SIG-M5 (cell line): ENCODE results near the gene CEP120.
"Not testable (repeated sequence)": the region's sequence is repeated elsewhere in the genome, so short reads cannot be mapped to it uniquely, and the experiment has no call there.

Experiments used
- DNase-seq: peaks from one replicate; lab custom pipeline; 2025; lab: John Stamatoyannopoulos, UW

CEP120 gene

GRCh38 chr5:123387313-123387712 is 35.9 kb downstream of the CEP120 start:
- DNase-seq, result no peak

DNA sequence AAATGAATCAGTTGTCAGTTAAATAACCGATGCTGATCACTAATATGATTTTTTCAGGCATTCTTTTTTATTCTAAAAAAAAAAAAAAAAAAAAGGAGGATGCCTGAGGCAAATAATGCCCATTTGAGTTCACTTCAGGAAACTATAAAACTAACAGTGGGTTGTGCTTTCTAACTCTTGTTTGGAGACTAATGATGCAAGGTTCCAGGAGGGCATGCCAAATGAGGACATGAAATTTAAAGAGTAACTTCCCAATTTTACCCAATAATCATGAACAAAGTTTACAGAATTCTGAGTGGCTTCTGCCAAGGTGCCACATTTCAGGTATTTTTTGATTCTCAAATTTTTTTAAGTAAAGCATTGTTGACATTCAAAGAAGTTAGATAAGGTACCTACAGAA is 41.0 kb downstream of the CEP120 start:
- no peak for DNase-seq

GRCh38 chr5:123371575-123372179 is 51.5 kb downstream of the CEP120 start:
- DNase-seq, result no peak

DNA sequence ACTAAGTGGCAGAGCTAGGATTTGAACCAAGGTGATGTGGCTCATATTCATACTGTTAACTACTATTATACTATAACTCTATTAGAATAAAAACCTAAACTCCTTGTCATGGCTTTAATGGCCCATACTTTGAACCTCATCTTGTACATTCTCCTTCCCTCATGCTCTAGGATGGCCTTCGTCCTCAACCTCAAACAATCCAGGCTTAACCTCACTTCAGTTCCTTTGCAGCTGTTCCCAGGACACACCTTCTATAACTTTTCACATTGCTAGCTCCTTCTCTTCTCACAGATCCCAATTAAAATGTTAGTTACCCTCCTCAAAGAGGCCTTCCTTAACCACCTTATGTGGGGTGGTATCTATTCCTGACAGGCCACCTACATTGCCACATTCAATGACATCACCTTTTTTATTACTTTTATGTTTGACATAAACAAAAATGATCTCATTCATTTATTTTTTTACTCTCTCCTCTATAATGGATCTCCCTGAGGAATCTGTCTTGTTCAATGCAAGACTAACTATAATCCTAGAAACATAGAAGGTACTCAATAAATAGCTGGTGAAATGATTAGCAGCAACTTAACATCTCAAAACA is 53.7 kb downstream of the CEP120 start:
- DNase-seq, result no peak

- DNase-seq, result no peak
These were observed 55.5 kb downstream of the CEP120 start for GRCh38 chr5:123367739-123368138.

DNA sequence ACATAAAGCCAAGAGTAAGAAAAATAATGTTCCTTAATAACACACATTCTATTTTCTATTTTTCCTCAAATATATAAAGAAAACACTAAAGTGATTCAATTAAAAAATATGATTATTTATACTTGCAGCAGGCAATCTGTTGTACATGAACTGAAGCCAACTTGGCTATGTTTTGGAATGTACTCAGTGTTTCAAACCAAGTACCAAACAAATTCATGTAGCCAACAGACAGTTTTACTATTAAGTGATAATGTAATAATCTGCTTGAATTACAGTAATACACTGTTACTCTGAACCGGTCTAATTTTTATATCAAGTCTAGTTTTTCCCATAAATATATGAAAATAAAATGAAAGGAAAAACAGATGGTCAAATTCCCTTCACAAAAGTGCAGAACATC is 58.0 kb downstream of the CEP120 start:
- no peak for DNase-seq

DNA sequence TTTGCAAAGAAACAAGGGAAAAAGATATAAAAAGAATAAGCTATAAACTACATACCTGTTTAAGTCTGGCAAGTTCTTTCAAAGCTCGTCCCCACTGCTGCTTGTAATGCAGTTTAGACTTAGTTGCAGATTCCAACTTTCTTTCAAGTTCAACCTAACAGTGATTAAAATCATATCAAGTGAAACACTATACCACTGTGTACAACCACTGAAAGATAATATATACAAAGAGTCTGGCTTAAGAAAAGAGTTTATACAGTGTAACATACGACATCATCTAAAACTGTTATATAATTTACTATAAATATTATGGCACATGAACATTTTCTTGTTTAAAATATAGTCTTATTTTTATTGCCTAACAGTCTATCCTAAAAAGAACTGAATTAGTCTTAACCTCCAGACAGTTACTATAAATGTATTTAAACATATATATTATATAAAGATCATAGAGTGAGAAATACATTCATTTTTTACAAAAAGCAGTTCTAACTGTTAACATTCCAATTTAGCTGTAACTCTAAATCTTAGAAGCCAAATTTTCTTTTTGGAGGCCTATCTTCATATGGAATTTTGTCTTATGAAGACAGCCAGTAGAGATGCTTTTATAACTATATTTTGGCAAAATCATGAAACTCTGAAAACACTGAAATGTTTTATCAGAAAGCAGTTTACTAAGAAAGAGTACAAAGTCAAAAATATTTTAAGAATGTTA is 58.6 kb downstream of the CEP120 start:
- no peak for DNase-seq

- DNase-seq, result no peak
These were observed 62.3 kb downstream of the CEP120 start for GRCh38 chr5:123360910-123361309.

- DNase-seq, result no peak
These were observed 63.0 kb downstream of the CEP120 start for GRCh38 chr5:123360201-123360571.

- no peak for DNase-seq
These were observed 63.6 kb downstream of the CEP120 start for GRCh38 chr5:123359454-123360200.

DNA sequence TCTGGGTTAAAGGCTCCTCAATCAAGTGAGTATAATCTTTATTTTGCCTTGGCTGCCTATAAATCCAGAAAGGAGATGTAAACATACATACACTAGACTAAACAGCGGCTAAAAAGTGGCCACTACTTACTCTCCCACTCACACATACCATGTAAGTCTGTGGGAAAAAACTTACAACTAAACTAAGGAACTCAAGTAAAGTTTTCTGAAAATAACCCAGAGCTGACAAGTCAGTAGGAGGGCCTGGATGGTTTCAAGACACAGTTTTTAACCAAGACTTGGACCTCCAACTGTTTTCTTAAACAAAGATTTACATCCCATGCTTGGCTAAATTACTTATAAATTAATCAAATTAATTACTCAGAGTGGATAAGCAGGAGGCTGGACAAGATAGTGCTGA is 64.5 kb downstream of the CEP120 start:
- DNase-seq, result no peak

DNA sequence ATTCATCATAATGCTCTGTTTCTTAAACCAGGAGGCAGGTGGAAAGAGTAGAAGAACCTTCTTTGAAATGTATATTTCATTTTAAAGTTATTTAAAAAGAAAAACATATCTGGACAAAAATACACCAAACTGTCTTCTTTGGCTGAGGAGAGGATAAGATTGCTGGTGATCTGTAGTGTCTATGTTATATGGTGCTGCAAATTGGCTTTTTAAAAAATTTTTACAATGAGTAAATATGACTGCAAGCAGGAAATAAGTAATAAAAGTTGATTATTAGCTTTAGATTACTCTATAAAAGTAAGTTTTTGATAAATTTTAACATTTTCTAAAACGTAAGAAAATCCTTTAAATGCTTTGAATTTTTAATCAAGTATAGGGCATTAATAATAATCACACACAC is 64.9 kb downstream of the CEP120 start:
- no peak for DNase-seq

GRCh38 chr5:123351820-123352219 is 71.4 kb downstream of the CEP120 start:
- no peak for DNase-seq

DNA sequence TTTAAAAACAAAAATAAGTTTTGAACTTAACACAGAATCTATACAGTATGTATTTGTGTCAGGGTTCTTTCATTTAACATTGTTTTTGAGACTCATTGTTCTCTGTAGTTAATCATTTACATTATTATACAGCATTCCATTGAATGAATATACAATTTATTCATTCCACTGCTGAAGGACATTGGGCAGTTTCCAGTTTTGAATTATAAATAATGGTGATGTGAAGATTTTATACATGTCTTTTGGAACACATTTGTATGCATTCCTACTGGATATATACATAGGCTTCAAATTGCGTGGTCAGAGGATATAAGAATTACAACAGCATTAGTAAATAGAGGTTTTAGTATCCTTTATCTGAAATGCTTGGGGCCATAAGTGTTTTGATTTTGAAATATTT is 72.0 kb downstream of the CEP120 start:
- no peak for DNase-seq

GRCh38 chr5:123350742-123351141 is 72.5 kb downstream of the CEP120 start:
- DNase-seq, result no peak

DNA sequence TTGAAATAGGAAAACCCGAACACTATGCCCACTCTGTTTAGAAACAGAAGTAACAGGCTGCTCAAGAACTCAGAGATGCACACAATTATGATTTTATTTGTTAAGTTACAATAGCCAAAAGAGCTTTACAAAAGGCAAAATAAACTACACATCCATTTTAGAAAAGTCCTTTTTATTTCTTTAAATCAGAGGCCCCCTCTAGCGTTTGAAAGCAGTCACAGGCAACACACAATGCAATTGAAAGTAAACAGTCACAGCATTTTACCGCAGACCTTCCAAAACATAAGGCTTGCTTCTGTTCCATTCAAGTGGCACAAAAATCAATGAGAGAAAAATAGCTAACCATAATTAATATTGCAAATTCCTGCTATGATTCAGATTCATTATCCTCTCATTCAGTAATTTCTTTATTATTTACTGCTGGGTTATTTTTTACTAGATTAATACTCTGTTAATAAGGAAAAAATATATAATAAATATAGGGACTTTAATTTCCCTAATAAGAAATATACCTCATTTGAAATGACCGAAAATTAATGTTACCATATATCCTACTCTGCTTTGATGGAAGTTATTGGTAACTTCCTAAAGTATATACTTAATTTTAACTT is 78.3 kb downstream of the CEP120 start:
- DNase-seq, result no peak

DNA sequence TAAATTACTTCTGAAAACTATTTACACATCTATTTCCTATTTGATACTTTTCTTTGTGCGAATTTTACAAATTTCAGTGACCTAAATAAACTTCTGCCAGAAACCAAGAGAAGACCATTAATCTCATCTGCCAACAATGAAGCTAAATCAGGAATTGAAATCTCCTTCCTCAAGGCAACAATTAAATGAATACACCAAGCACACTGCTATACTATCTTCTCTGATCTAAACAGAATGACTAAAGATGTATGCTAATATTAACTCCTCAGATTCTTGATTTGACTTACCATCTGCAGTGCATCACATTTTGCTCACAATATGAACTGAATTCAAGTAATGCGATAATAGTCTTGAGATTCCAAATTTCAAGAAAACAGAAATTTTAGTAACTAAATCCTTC is 82.3 kb downstream of the CEP120 start:
- no peak for DNase-seq

DNA sequence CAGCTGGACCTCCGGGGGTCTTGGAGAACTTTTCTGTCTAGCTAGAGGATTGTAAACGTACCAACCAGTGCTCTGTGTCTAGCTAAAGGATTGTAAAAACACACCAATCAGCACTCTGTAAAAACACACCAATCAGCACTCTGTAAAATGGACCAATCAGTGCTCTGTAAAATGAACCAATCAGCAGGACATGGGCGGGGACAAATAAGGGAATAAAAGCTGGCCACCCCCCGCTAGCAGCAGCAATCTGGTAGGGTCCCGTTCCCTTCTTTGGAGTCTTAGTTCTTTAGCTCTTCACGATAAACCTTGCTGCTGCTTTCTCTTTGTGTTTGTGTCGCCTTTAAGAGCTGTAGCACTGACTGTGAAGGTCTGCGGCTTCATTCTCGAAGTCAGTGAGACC is 114.8 kb downstream of the CEP120 start:
- not testable (repeated sequence) for DNase-seq

DNA sequence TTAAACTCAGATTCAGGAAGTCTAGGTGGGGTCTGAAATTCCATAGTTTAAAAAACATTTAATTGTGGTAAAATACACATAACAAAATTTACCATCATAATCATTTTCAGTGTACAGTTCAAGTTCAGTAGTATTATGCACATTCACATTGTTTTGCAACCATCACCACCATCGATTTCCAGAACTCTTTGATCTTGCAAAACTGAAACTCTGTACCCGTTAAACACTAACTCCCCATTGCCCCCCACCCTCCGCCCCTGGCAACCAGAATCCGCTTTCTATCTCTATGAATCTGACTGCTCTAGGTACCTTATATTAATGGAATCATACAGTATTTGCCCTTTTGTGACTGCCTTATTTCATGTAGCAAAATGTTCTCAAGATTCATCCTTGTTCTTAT is 117.5 kb downstream of the CEP120 start:
- DNase-seq, result no peak

DNA sequence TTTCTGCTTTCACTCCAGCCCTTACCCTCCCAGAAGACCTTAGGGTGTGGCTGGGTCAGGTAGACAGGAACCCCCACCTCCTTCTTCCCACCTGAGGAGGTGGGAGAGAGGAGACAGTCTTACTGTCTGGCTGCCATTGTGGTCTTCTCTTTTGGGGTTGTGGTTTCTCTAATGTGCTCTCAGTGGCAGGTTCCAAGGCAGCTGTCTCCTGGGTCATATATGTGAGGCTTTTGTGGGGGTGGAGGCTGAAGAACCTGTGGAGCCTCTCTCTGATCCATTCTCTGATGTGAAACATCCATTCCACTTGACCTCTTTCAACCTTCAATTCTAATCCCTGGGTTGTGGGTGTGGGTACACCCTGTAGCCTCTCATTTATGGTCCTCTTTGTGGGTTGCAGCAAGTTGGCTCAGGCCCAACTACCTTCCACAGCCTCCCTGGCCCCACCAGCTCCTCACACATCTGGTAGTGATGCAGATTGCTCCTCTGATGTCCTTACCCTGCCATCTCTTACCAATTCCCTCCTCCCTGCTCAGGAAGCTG is 118.4 kb downstream of the CEP120 start:
- DNase-seq, result no peak

DNA sequence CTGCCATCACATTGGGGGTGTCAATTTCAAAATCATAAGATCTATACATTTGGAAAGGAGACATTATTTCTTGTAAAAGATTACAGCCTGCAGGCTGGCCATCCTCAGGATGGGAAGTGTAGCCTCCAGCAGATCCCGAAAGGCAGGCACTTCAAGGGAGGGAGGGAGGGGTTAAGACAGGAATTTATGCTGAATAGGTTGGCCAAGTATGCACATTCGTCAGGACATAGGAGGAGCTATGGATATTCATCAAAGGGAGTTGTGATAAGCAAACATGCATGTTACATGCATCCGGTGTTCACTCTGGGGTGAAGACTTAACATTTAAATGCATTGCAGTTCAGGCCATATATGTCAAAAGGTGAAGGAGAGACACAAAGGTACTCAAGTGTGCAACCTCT is 119.4 kb downstream of the CEP120 start:
- DNase-seq, result no peak

DNA sequence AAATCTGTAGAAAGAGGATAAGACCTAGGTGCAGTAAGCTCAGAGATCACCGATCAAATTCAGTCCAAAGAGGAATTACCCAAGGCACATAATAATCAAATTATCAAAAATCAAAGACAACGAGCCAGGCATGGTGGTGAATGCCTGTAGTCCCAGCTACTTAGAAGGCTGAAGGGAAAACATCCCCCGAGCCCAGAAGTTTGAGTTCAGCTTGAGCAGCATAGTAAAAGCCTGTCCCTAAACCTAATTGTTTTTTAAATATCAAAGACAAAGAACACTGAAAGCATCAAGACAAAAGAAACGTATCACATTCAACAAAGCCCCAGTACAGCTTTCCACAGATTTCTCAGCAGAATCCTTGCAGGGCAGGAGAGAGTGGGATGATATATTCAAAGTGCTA is 122.9 kb downstream of the CEP120 start:
- DNase-seq, result no peak
